ENCODE data around the gene STRN. TPM values are rescaled to one million over a fixed set of nuclear protein-coding genes. Genes with fewer than 3 reads are reported as not detected.

Gene STRN
- total RNA-seq, 1 donor from 2014 or later = 24.7 TPM

DNA sequence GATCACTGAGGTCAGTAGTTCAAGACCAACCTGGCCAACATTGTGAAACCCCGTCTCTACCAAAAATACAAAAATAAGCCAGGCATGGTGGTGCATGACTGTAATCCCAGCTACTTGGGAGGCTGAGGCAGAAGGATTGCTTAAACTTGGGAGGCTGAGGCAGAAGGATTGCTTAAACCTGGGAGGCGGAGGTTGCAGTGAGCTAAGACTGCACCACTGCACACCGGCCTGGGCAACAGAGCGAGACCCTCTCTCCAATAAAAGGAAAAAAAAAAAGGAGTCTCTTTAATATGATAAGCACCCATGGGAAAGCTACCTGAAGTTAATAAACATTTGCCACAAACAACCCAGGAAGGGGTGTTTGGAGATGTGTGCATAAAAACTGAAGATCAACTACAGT is 2.6 kb downstream of the STRN start:
- ChIA-PET POLR2A (no interaction called here), CTCF (no interaction called here)
- TF ChIP-seq, protein P1, sequence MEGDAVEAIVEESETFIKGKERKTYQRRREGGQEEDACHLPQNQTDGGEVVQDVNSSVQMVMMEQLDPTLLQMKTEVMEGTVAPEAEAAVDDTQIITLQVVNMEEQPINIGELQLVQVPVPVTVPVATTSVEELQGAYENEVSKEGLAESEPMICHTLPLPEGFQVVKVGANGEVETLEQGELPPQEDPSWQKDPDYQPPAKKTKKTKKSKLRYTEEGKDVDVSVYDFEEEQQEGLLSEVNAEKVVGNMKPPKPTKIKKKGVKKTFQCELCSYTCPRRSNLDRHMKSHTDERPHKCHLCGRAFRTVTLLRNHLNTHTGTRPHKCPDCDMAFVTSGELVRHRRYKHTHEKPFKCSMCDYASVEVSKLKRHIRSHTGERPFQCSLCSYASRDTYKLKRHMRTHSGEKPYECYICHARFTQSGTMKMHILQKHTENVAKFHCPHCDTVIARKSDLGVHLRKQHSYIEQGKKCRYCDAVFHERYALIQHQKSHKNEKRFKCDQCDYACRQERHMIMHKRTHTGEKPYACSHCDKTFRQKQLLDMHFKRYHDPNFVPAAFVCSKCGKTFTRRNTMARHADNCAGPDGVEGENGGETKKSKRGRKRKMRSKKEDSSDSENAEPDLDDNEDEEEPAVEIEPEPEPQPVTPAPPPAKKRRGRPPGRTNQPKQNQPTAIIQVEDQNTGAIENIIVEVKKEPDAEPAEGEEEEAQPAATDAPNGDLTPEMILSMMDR (IDR thresholded peaks at IDR 0.05) = no peak
- peaks cover 54% of the 10 kb centered on the region for H3K4me1 Mint-ChIP-seq
- H3K36me3 Mint-ChIP-seq (ENCODE audit: low read depth) = peaks cover 10% of the 10 kb centered on the region
- ATAC-seq (ENCODE audit: low read depth) (no peak), DNase-seq (no peak)
- H3K4me3 Mint-ChIP-seq = peak overlapping the region; percentile 15
- intact Hi-C loops (cut with micrococcal nuclease) = no loop called here
- H3K27ac Mint-ChIP-seq = no peak overlapping the region
- no peaks in the 10 kb centered on the region for H3K27me3 Mint-ChIP-seq
- H3K9me3 Mint-ChIP-seq = no peaks in the 10 kb centered on the region

DNA sequence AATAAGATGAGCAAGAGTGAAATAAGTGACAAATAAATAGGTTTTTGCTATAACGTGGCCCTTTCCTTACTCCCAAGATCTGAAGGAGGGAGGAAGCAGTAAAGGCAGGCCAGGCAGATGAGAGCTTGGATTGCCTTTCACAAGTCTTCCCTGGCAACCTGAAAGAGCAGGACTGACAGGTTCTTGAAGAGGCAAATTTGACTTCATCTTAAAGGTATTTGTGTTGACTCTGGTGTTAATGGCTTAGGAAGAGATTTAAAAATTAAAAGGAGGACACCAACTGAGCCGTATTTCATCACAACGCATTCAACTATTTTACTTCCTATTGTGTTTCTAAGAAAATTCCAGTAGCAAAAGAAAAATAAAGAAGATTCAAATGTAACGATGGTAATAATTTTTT is 3.2 kb downstream of the STRN start:
- Mint-ChIP-seq H3K4me1 (peaks cover 51% of the 10 kb centered on the region), H3K27ac (no peak overlapping the region), H3K4me3 (no peak overlapping the region), H3K36me3 (ENCODE audit: low read depth) (peaks cover 14% of the 10 kb centered on the region), H3K27me3 (no peaks in the 10 kb centered on the region), H3K9me3 (no peaks in the 10 kb centered on the region)
- ChIA-PET POLR2A (no interaction called here), CTCF (no interaction called here)
- no peak for ATAC-seq (ENCODE audit: low read depth)
- DNase-seq = no peak
- intact Hi-C loops (cut with micrococcal nuclease) = no loop called here
- TF ChIP-seq, protein P1 (IDR thresholded peaks at IDR 0.05) = no peak

DNA sequence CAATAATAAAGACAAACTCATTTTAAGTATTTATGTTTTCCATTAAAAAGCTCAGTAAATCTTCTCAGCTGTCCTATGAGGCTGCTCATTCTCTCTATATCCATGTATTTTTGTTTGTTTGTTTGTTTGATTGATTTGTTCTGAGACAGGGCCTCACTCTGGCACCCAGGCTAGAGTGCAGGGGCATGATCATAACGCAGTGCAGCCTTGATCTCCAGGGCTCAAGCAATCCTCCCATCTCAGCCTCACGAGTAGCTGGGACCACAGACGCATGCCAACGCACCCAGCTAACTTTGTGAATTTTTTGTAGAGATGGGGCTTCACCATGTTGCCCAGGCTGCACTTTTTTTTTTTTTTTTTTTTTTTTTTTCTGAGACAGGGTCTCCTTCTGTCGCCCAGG is 5.6 kb downstream of the STRN start:
- intact Hi-C loops (cut with micrococcal nuclease) = no loop called here
- Mint-ChIP-seq H3K27me3 (no peaks in the 10 kb centered on the region), H3K36me3 (ENCODE audit: low read depth) (peaks cover 10% of the 10 kb centered on the region), H3K4me1 (peaks cover 39% of the 10 kb centered on the region), H3K4me3 (no peak overlapping the region), H3K9me3 (no peaks in the 10 kb centered on the region), H3K27ac (no peak overlapping the region)
- ChIA-PET CTCF (no interaction called here), POLR2A (no interaction called here)
- TF ChIP-seq, protein P1 (IDR thresholded peaks at IDR 0.05) = no peak
- DNase-seq (no peak), ATAC-seq (ENCODE audit: low read depth) (no peak)

DNA sequence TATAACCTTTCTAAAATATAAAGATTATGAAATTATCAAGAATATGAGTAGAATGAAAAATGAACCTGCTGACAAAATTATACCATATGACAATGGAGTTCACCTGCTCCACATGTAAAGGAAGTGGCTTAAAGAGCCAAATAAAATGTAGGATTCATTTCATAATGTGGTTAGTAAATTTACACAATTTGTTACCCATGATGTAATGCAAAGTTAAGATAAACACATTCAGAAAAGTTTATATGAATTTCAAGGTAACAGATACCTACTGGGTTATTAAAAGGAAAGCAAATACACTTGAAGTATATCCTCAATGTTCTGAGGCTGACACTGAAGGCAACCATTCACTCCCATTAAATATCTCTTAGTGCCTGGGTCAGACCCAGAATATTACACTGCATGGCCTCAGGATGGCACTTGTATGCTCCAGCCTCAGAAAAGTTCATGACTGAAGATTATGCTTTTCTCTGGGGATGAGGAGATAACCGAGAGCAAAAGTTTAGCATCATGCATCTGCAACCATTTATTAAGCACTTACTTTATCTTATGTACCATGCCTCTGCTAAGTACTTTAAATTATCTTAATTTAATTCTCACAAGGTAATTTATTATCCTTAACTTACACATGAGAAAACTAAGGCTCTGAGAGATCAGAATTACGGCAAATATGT is 6.2 kb downstream of the STRN start:
- Mint-ChIP-seq H3K9me3 (no peaks in the 10 kb centered on the region), H3K27ac (no peak overlapping the region), H3K36me3 (ENCODE audit: low read depth) (peaks cover 8% of the 10 kb centered on the region), H3K4me1 (peaks cover 32% of the 10 kb centered on the region), H3K27me3 (no peaks in the 10 kb centered on the region), H3K4me3 (no peak overlapping the region)
- intact Hi-C loops (cut with micrococcal nuclease) = no loop called here
- ChIA-PET CTCF (no interaction called here), POLR2A (no interaction called here)
- DNase-seq = no peak
- TF ChIP-seq, protein P1 (IDR thresholded peaks at IDR 0.05) = no peak
- no peak for ATAC-seq (ENCODE audit: low read depth)

- H3K27me3 Mint-ChIP-seq = no peaks in the 10 kb centered on the region
- H3K4me3 Mint-ChIP-seq = no peak overlapping the region
- H3K27ac Mint-ChIP-seq = no peak overlapping the region
- H3K9me3 Mint-ChIP-seq = no peaks in the 10 kb centered on the region
- intact Hi-C loops (cut with micrococcal nuclease) = no loop called here
- CTCF ChIA-PET = no interaction called here
- H3K36me3 Mint-ChIP-seq (ENCODE audit: low read depth) = peaks cover 24% of the 10 kb centered on the region
- peaks cover 19% of the 10 kb centered on the region for H3K4me1 Mint-ChIP-seq
- no peak for ATAC-seq (ENCODE audit: low read depth)
- POLR2A ChIA-PET = no interaction called here
- no peak for DNase-seq
- TF ChIP-seq, protein P1 (IDR thresholded peaks at IDR 0.05) = no peak
These were observed 11.2 kb downstream of the STRN start for GRCh38 chr2:36954977-36955607.

All from activated B cell treated with CpG ODN at 0.5 μM for 24 hours (primary cell).